ENCODE data around the gene PKHD1.

PKHD1 gene

DNA sequence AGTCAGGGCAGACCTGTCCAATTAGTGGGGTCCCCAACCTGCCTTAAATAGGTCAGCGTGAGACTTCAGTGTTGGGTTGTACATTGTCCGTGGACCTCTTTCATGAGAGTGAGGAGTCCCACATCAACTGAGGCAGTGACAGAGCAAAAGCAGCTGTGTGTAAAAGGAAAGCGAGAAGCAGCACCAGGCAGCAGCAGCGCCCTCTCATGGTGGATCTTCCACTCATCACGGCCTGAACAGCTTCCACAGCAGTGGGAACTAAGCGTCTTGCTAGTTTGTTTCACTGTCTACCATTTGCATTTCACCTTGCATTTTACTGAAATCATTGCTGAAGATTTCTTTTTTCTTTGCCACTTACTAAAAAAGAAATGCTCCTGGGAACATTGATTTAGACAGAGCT, 333.8 kb downstream of the PKHD1 start:
- TF ChIP-seq, protein P1, sequence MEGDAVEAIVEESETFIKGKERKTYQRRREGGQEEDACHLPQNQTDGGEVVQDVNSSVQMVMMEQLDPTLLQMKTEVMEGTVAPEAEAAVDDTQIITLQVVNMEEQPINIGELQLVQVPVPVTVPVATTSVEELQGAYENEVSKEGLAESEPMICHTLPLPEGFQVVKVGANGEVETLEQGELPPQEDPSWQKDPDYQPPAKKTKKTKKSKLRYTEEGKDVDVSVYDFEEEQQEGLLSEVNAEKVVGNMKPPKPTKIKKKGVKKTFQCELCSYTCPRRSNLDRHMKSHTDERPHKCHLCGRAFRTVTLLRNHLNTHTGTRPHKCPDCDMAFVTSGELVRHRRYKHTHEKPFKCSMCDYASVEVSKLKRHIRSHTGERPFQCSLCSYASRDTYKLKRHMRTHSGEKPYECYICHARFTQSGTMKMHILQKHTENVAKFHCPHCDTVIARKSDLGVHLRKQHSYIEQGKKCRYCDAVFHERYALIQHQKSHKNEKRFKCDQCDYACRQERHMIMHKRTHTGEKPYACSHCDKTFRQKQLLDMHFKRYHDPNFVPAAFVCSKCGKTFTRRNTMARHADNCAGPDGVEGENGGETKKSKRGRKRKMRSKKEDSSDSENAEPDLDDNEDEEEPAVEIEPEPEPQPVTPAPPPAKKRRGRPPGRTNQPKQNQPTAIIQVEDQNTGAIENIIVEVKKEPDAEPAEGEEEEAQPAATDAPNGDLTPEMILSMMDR (conservative IDR thresholded peaks at IDR 0.05; ENCODE audit: low read depth, low read length) = peak; percentile 19
- DNase-seq (ENCODE audit: low read depth) = no peak
- H3K4me3 ChIP-seq (ENCODE audit: low read length) = no peak overlapping the region

DNA sequence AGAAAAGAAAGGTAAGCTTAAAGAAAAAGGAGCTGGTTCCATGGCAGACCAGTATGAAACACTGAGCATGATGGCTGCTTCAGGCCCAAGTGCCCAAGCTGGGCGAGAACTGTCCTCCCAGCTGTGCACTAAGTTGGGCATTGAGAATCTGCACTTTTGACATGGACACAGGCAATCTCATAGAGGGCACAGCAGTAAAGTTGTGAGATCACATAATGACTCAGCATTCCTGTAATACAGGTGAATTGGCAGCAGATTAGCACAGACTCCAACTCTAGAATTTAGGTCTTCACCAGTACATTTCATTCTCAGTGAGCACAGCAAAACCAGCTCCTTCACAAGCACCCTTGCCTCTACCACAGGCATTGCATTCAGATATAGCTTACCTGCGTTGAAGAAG, 343.4 kb downstream of the PKHD1 start:
- TF ChIP-seq, protein P1 (conservative IDR thresholded peaks at IDR 0.05; ENCODE audit: low read depth, low read length) = no peak
- no peak for DNase-seq (ENCODE audit: low read depth)

DNA sequence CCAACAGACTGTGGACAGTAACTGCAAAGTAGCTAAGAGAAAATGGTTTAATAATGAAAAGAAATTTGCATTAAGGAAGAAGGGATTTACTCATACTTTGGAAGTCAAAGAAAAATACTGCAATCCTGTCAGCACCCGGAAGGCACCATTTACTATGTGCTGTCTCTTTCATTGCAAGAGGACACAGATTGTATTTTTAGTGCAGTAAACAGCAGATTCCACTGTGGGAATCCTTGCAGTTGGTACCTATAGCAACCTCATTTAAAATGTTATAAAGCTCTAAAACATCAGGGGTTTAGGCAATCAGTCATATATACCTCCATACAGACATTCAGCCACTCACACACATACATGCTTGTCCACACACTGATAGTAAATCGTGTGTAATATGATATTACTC, 346.8 kb downstream of the PKHD1 start:
- TF ChIP-seq, protein P1 (conservative IDR thresholded peaks at IDR 0.05; ENCODE audit: low read depth, low read length) = no peak
- DNase-seq (ENCODE audit: low read depth) = no peak
- H3K4me3 ChIP-seq (ENCODE audit: low read length) = no peak overlapping the region

More for the DNA sequence above, 343.4 kb downstream of the PKHD1 start:
- no peak overlapping the region for H3K4me3 ChIP-seq (ENCODE audit: low read length)

DNA sequence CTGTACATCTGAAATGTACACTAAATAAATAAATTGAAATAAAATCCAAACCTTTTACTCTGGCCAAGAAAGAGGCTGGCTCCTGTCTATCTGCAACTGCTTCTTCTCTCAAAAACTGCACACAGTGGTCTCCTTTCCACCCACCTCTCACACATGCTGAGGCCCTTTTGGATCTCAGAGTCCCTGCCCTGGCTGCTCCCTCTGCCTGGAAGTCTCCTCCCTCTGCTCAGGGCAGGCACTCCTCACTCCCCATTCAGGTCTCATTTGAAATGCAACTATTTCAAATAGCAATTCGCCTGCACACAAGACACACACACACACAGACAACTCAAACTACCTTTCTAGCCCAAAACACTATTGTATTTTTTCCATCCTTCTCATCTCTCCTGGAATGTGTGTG, 348.8 kb downstream of the PKHD1 start:
- TF ChIP-seq, protein P1 (conservative IDR thresholded peaks at IDR 0.05; ENCODE audit: low read depth, low read length) = no peak

DNA sequence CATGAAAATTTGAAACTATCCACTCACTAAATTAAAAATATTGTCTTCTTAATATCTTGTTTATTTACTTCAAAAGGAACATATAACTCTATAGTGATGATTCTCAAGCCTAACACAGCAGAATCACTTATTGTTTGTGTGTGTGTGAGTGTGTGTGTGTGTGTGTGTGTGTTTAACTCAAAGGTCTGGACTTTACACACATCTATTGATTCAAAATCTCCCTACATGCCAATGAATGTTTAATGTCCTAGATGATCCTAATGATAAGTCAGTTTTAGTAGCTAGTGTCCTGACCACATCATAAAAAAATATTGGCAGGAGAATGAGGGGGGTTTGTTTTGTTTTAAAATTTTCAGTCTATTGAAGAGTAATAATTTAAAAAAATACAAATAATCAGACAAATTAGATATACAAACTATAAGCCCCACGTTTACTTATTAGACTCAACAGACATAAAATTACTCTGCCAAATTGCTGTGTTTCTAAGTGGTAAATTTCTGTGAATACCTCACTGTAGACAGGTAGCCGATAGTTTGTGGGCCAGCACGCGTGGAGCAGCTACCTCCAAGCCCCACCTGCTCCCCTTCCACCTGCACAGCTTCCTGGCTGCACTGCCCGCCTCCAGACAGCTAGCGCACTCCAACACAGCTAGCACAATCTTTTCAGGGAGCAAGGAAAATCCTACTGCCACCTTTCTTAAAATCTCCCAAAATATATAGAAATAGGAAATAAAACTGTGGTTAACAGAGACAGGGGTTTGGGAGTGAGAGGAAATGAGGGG, 349.6 kb downstream of the PKHD1 start:
- TF ChIP-seq, protein P1 (conservative IDR thresholded peaks at IDR 0.05; ENCODE audit: low read depth, low read length) = no peak
- no peak overlapping the region for H3K4me3 ChIP-seq (ENCODE audit: low read length)
- no peak for DNase-seq (ENCODE audit: low read depth)

More for the DNA sequence above, 348.8 kb downstream of the PKHD1 start:
- DNase-seq (ENCODE audit: low read depth) = no peak
- no peak overlapping the region for H3K4me3 ChIP-seq (ENCODE audit: low read length)

DNA sequence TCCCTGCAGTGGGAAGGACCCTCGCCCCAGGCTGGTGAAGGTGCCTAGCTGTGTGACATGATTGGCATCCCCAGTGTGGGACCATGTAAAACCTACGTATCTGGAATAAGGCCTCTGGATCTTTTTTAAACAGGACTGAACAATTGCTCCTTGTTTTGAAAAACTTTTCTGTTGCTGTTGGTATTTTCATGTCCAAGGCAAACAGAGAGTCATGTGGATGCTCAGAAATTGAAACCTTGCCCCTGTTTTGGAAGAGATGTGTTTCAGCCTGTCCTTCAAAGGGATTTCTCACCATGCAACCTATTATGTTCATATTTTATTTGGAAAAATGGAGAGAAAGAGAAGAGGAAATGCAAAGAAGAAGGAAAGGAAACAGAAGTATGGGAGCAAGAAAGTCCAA, 362.3 kb downstream of the PKHD1 start:
- TF ChIP-seq, protein P1 (conservative IDR thresholded peaks at IDR 0.05; ENCODE audit: low read depth, low read length) = no peak
- no peak overlapping the region for H3K4me3 ChIP-seq (ENCODE audit: low read length)
- DNase-seq (ENCODE audit: low read depth) = no peak

DNA sequence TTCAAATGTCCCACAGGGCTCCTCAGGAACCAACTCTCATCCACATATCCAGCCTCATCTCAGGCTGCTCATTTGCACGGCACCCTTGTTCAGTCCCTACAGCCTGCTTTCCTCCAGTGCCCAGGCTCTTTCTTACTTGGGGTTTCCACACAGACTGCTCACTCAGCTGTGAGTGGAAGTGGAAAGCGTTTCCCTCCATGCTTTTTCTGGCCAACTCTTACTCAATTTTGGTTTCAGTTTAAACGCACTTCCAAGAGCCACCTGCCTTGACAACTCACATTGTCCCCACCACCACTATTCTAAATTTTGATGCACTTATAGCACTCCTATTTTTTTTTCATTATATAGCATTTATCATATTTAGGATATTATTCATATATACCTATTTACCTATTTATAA, 367.1 kb downstream of the PKHD1 start:
- H3K4me3 ChIP-seq (ENCODE audit: low read length) = no peak overlapping the region
- TF ChIP-seq, protein P1 (conservative IDR thresholded peaks at IDR 0.05; ENCODE audit: low read depth, low read length) = no peak
- DNase-seq (ENCODE audit: low read depth) = no peak

Data from retinal pigment epithelial cell (primary cell).